ENCODE measurements around the gene COLGALT1.

- TF ChIP-seq CTCF (IDR thresholded peaks at IDR 0.05) (no peak), POLR2AphosphoS5 (IDR thresholded peaks at IDR 0.05) (no peak), EP300 (IDR thresholded peaks at IDR 0.05) (no peak), POLR2A (IDR thresholded peaks at IDR 0.05) (no peak)
These were observed 30.8 kb upstream of the COLGALT1 start for GRCh38 chr19:17524651-17525050.
